ENCODE measurements around the gene FCAR.
A peak's percentile ranks its signal among the peaks of the same experiment; 100 is the strongest.
"Not testable (repeated sequence)": the region's sequence is repeated elsewhere in the genome, so short reads cannot be mapped to it uniquely, and the experiment has no call there.

Gene FCAR

DNA sequence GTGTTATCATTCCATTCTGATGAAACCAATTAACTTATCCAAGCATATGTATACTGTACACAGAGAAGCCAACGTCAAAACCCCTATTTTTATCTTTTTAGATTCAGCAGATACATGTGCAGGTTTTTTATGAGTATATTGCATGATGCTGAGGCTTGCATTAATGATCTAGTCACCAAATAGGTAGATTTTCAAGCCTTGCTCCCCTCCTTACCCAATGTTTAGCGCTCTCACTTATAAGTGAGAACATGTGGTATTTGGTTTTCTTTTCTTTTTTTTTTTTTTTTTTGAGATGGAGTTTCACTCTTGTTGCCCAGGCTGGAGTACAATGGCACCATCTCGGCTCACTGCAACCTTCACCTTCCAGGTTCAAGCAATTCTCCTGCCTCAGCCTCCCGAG, 30.2 kb downstream of the FCAR start:
- not testable (repeated sequence) for DNase-seq; H3K36me3 Mint-ChIP-seq; ATAC-seq (replicated peaks); H3K9me3 Mint-ChIP-seq; H3K4me1 Mint-ChIP-seq; H3K4me3 Mint-ChIP-seq; H3K27ac Mint-ChIP-seq
- peaks cover 22 to 32% of the 10 kb centered on the region in 2 donors for H3K27me3 Mint-ChIP-seq

DNA sequence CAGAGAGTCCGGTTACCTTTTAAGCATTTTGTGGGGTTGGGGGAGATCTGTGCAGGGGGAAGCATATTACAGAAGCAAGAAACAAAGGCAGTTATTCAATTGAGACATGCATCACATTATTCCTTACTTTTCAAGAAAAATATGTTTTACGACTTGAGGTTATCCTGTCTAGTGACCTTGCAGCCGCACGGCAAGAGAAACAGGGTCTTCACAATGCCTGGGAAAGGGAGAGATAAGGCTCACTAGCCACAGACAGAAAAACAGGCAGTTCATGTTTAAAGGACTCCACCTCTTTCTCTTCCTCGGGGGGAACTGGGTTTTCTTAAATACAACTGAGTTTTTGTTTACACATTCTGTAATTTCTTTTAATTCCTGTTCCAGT, 31.4 kb downstream of the FCAR start:
- no peak for ATAC-seq (replicated peaks)
- Mint-ChIP-seq H3K27me3 (peaks cover 10 to 25% of the 10 kb centered on the region in 2 donors), H3K27ac (no peak overlapping the region), H3K4me1 (no peaks in the 10 kb centered on the region), H3K4me3 (no peak overlapping the region), H3K36me3 (no peaks in the 10 kb centered on the region), H3K9me3 (no peaks in the 10 kb centered on the region)
- no peak for DNase-seq

DNA sequence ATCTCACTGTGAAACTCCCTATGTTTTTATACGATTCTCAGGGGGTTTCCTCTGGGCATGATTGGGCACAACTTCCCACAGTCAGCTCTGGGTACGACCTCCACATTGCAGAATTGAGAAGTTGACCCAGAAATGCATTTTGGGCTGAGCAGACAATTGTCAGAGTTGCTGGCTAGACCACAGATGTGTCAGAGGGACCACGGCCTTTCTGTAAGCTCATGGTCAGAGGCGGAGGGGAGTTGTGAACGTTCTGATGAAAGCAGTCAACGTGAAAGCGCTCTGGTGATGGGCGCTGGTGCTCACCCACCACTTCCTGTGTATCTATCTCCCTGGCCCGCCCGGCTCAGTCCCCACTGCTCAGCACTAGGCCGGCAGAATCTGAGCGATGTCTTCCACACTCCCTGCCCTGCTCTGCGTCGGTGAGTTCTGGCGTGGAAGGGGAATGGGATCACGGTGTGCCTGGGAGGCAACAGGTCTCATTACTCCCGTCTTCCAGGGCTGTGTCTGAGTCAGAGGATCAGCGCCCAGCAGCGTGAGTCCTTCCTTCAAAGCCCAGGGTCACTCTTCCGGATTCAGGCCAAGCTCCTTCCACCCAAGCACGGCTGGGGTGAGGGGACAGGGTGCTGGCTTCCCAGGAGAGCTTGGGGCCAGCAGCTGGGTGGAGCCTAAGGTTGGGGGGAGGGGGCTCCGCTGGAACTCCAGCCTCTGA, 31.9 kb downstream of the FCAR start, which contains the start of gene NCR1:
TSS of gene NCR1 (plus strand) at position 346 of the 709 bp plus-strand sequence. CDS start at position 386, 40 bp downstream.
- Mint-ChIP-seq H3K4me3 (no peak within 1 kb of the TSS), H3K9me3 (no peaks in the 10 kb centered on the region), H3K36me3 (no peaks in the 10 kb centered on the region), H3K27me3 (peaks cover 14 to 28% of the 10 kb centered on the region in 2 donors), H3K4me1 (no peaks in the 10 kb centered on the region), H3K27ac (no peak within 1 kb of the TSS)
- no peak for ATAC-seq (replicated peaks)
- DNase-seq, result no peak

DNA sequence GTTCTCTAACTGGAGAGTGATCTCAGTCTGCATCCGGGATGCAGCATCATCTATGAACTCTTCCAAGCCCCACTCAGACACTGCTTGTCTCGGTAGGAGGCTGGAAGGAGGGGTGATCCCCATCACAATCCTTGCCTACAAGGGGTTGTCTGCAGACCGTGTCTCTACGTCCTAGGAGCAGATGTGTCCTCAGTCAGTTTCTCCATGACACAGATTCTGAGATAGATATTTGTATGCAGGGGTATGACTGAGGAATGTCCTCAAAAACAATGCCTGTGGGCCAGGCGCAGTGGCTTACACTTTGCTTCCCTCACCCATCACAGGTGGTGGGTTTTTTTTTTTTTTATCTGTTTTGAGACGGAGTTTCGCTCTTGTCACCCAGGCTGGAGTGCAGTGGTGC, 32.8 kb downstream of the FCAR start:
- H3K27ac Mint-ChIP-seq, result no peak overlapping the region
- H3K4me1 Mint-ChIP-seq, result no peaks in the 10 kb centered on the region
- H3K4me3 Mint-ChIP-seq, result no peak overlapping the region
- no peaks in the 10 kb centered on the region for H3K9me3 Mint-ChIP-seq
- ATAC-seq (replicated peaks) (no peak), DNase-seq (no peak)
- no peaks in the 10 kb centered on the region for H3K36me3 Mint-ChIP-seq
- peaks cover 20 to 29% of the 10 kb centered on the region in 2 donors for H3K27me3 Mint-ChIP-seq

DNA sequence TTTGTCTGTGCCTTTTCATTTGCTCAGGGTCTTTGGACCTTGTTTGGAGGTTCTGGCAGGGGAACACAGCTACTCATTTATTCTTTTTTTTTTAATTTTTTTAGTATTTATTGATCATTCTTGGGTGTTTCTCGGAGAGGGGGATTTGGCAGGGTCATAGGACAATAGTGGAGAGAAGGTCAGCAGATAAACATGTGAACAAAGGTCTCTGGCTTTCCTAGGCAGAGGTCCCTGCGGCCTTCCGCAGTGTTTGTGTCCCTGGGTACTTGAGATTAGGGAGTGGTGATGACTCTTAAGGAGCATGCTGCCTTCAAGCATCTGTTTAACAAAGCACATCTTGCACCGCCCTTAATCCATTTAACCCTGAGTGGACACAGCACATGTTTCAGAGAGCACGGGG, 33.9 kb downstream of the FCAR start:
- H3K27me3 Mint-ChIP-seq, result peaks cover 23 to 36% of the 10 kb centered on the region in 2 donors
- not testable (repeated sequence) for H3K9me3 Mint-ChIP-seq; ATAC-seq (replicated peaks); H3K36me3 Mint-ChIP-seq; DNase-seq; H3K4me1 Mint-ChIP-seq; H3K4me3 Mint-ChIP-seq; H3K27ac Mint-ChIP-seq

DNA sequence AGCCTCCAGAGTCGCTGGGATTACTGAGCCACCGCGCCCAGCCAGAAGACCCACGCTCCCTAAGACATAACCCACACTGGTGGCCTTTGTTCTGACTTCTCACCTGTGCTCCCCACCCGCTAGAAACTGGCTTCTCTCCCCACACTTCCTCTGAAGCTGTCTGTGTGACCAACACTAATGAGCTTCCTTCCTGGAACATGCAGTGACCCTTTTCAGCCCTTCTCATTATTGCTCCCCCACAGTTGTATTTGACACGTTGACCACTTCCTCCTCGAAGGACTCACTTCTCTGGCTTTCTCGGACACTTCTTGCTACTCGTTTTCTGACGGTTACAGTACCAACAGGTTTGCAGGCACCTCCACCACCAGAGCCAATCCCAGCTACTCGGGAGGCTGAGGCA, 42.8 kb downstream of the FCAR start:
- ATAC-seq (replicated peaks) (peak; percentile 31 to 42), DNase-seq (no peak)
- Mint-ChIP-seq H3K27ac (no peak overlapping the region), H3K4me1 (peaks cover 5 to 7% of the 10 kb centered on the region in 2 donors), H3K4me3 (peak overlapping the region in 1 of 2 donors; percentile 25), H3K27me3 (peaks cover 29 to 34% of the 10 kb centered on the region in 2 donors), H3K36me3 (no peaks in the 10 kb centered on the region), H3K9me3 (no peaks in the 10 kb centered on the region)

DNA sequence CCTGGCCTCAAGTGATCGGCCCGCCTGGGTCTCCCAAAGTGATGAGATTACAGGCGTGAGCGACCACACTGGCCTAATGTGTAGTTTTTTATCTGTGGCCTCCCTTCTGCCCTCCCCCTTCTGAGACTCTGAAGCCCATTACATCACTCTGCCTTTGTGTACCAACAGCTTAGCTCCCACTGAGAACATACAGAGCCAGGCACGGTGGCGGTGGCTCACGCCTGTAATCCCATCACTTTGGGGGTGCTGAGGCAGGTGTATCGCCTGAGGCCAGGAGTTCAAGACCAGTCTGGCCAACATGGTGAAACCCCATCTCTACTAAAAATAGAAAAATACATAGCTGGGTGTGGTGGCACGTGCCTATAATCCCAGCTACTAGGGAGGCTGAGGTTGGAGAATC, 44.5 kb downstream of the FCAR start:
- Mint-ChIP-seq H3K4me1 (peaks cover 5 to 7% of the 10 kb centered on the region in 2 donors), H3K27me3 (peaks cover 29 to 43% of the 10 kb centered on the region in 2 donors), H3K36me3 (no peaks in the 10 kb centered on the region), H3K9me3 (no peaks in the 10 kb centered on the region), H3K4me3 (no peak overlapping the region), H3K27ac (no peak overlapping the region)
- DNase-seq (no peak), ATAC-seq (replicated peaks) (no peak)

DNA sequence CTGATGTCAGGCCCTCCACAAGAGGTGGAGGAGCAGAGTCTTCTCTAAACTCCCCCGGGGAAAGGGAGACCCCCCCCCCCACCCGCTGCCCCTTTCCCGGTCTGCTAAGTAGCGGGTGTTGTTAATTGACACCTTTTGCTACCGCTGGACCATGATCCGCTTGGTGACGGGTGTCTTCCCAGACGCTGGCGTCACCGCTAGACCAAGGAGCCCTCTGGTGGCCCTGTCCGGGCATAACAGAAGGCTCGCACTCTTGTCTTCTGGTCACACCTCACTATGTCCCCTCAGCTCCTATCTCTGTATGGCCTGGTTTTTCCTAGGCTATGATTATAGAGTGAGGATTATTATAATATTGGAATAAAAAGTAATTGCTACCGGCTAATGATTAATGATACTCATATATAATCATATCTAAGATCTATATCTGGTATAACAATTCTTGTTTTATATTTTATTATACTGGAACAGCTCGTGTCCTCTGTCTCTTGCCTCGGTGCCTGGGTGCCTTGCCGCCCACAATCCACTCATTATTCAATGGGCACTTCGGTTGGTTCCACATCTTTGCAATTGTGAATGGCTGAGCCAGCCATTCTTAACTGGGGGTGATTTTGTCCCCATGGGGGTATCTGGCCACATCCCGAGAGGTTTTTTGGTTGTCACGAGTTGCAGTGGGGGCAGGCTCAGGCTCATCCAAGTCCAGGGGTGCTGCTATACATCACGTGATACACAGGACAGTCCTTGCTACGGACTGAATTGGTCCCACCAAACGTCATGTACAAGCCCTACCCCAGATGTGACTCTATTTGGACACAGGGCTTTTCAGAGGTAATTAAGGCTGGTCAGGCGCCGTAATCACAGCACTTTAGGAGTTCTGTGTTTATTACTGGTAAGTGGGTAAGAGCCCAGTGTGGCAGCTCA, 45.9 kb downstream of the FCAR start:
- DNase-seq; ATAC-seq (replicated peaks); H3K36me3 Mint-ChIP-seq; H3K4me1 Mint-ChIP-seq; H3K27ac Mint-ChIP-seq; H3K9me3 Mint-ChIP-seq; H3K4me3 Mint-ChIP-seq: not testable (repeated sequence)
- H3K27me3 Mint-ChIP-seq, result peaks cover 28 to 43% of the 10 kb centered on the region in 2 donors

DNA sequence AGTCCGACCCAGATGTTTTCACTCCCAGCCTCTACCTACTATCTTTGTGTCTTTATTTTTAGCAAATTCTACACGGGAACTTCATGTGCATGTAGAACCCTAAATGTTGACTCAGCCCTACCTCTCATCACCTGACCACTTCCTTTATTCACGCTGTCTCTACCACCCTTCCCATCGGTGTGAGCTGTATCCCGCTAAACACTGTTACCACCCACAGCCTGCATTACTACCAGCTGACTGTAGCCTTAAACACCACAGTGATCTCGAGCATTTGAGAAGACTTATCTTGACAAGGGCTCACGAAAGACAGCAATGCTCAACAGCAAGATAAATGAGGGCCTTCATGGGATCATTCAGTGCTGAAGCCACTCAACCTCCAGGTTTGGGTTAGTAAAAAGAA, 47.0 kb downstream of the FCAR start:
- H3K36me3 Mint-ChIP-seq, result no peaks in the 10 kb centered on the region

DNA sequence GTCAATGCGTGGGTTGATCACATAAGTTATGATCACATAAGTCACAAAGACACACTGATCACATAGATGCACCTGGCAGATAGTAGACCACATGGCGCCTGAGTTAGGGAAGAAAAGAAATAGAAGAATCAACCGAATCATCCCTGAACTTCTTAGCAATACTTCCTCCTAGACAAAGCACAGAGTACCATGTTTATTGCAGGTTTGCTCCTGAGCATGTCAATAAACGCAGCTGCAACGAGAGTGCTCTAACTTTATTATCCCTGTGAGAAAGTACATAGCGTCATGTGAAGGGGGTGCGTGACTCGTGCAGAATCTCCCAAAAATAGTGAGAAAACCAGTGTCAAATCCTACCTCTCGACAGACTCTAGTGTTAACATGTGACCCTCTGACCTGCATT, 49.2 kb downstream of the FCAR start:
- Mint-ChIP-seq H3K36me3 (peaks cover under 1 to 2% of the 10 kb centered on the region in 2 donors), H3K4me3 (no peak overlapping the region), H3K9me3 (peaks cover 3 to 5% of the 10 kb centered on the region in 2 donors), H3K4me1 (peaks cover 0 to 1% of the 10 kb centered on the region in 2 donors), H3K27me3 (peaks cover 16 to 34% of the 10 kb centered on the region in 2 donors), H3K27ac (no peak overlapping the region)
- no peak for ATAC-seq (replicated peaks)
- no peak for DNase-seq

More for the DNA sequence above, 47.0 kb downstream of the FCAR start:
- DNase-seq (no peak), ATAC-seq (replicated peaks) (no peak)
- peaks cover 5 to 7% of the 10 kb centered on the region in 2 donors for H3K4me1 Mint-ChIP-seq
- H3K27me3 Mint-ChIP-seq, result peaks cover 22 to 46% of the 10 kb centered on the region in 2 donors
- no peak overlapping the region for H3K27ac Mint-ChIP-seq
- H3K9me3 Mint-ChIP-seq, result peaks cover 0 to 2% of the 10 kb centered on the region in 2 donors
- H3K4me3 Mint-ChIP-seq, result no peak overlapping the region

DNA sequence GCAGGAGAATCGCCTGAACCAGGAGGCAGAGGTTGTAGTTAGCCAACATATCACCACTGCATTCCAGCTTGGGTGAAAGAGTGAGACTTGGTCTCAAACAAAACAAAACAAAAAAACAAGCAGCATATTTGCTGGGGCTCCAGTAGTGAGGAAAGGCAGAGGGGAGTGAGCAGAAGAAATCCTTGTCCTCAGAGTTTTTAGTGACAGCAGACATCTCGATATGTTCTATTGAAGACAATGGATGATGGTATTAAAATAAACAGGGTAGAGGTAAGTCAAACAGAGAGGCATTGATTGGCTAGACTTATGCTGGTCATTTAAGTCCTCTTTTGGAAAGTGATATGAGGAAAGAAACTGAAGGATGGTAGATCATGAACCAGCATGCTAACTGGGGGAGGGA, 54.3 kb downstream of the FCAR start:
- DNase-seq (no peak), ATAC-seq (replicated peaks) (no peak)
- no peak overlapping the region for H3K27ac Mint-ChIP-seq
- H3K4me3 Mint-ChIP-seq, result no peak overlapping the region
- no peaks in the 10 kb centered on the region for H3K4me1 Mint-ChIP-seq
- peaks cover 8 to 20% of the 10 kb centered on the region in 2 donors for H3K27me3 Mint-ChIP-seq
- H3K9me3 Mint-ChIP-seq, result peaks cover 6 to 11% of the 10 kb centered on the region in 2 donors
- H3K36me3 Mint-ChIP-seq, result peaks cover 3 to 5% of the 10 kb centered on the region in 2 donors

DNA sequence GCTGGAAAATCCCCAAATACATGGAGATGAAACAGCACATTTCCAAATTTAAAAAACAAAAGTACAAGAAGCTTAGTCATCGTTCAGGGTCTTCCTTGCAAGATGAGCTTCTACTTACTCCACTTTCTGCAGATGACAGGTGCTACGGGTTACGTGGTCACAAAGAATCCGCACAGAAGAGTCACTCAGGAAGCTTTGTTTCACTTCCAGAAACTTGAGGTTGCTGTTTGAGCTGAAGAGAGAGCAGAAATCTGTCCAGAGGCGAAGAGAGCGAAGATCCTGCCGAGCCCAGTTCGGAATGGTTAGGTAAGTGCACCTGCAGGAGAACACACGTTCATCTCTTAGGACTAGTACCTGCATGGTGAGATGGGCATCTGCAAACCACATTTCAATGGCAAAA, 63.9 kb downstream of the FCAR start:
- ATAC-seq (replicated peaks), result peak; percentile 88 to 97
- H3K36me3 Mint-ChIP-seq, result no peaks in the 10 kb centered on the region
- H3K9me3 Mint-ChIP-seq, result no peaks in the 10 kb centered on the region
- H3K27me3 Mint-ChIP-seq, result peaks cover 24 to 51% of the 10 kb centered on the region in 2 donors
- peaks cover 4 to 10% of the 10 kb centered on the region in 2 donors for H3K4me1 Mint-ChIP-seq
- H3K4me3 Mint-ChIP-seq, result no peak overlapping the region
- DNase-seq, result peak; percentile 33
- H3K27ac Mint-ChIP-seq, result no peak overlapping the region

DNA sequence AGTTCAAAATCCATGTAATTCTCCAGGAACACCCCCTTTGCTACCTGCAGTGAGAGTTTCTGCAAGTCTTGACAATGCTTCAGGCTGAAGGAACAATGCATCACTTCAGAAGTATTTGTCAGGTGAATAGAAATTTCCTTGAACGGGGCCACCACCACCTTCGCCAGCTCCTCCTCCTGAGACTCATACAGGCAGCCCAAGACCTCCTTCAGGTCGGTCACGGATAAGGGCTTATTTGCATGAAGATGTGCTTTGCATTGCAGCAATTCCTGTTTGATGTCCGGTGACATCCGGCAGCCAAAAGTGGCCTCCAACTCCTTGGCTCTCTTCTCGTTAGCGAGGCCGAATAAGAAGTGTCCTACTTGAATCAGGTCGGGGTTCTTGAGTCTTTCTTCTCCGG, 64.9 kb downstream of the FCAR start:
- ATAC-seq (replicated peaks) (no peak), DNase-seq (no peak)
- peaks cover 20 to 43% of the 10 kb centered on the region in 2 donors for H3K27me3 Mint-ChIP-seq
- no peaks in the 10 kb centered on the region for H3K9me3 Mint-ChIP-seq
- H3K27ac Mint-ChIP-seq, result no peak overlapping the region
- peaks cover 4 to 10% of the 10 kb centered on the region in 2 donors for H3K4me1 Mint-ChIP-seq
- H3K36me3 Mint-ChIP-seq, result no peaks in the 10 kb centered on the region
- H3K4me3 Mint-ChIP-seq, result no peak overlapping the region

DNA sequence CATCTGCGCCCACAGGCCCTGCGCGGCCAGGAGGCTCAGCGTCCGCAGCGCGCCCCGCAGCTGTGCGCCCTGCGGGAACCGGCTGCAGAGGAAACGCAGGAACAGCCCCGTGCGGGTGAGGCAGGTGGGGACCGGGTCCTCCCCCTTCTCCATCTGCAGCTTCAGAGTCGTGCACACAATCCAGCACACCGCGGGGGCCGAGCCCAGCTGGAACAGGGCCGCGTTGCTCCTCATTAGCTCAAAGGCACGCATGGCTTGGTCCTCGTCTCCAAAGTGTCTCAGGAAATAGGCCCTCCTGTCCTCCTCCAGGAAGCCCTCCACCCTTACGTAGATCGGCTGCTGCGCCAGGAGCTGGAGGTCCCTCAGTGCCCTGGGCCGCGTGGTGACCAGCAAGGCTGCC, 65.5 kb downstream of the FCAR start:
- not testable (repeated sequence) for H3K4me3 Mint-ChIP-seq; H3K27ac Mint-ChIP-seq; ATAC-seq (replicated peaks); DNase-seq; H3K9me3 Mint-ChIP-seq; H3K36me3 Mint-ChIP-seq
- Mint-ChIP-seq H3K4me1 (peaks cover 4 to 10% of the 10 kb centered on the region in 2 donors), H3K27me3 (peaks cover 20 to 43% of the 10 kb centered on the region in 2 donors)
